NCI-H2081 (cell line): ENCODE results near the gene P3R3URF.
"Not testable (repeated sequence)": the region's sequence is repeated elsewhere in the genome, so short reads cannot be mapped to it uniquely, and the experiment has no call there.

ENCODE experiments used
- DNase-seq, 2 experiments: peaks; one replicate each; lab custom pipeline; 2025; lab: John Stamatoyannopoulos, UW

P3R3URF gene

DNA sequence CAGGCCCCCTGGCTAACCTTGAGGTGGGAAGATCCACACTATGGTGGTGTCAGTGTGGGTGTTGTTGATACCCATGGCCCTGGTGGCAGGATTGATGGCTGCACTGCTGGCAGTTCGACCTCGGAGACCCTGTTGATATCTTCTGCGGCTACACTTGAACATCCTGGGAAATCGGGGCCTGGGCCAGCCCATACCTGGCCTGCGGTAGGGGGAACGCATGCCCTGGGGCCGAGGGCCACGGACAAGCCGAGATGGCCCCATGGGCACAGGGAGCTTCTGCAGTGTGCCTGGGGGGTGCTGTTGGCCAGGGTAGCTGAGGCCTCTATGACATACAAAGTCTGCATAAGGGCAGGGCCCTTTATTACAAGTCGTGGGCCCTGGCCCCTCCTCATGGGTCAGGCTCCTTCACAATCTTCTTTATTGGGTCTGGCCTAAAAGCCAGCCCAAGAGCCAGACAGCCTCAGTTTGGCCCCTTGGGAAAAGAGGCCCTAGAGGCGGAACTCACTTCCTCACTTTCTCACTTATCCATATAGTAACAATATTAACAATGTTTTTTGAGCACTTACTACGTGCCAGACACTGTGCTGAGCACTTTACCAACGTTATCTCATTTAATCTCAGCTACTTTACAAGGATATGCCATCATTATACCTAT, at the start of gene P3R3URF:
TSS of gene P3R3URF (minus strand) at position 278 of the 655 bp plus-strand sequence. CDS start at position 261, 17 bp downstream.
- DNase-seq: no peak

DNA sequence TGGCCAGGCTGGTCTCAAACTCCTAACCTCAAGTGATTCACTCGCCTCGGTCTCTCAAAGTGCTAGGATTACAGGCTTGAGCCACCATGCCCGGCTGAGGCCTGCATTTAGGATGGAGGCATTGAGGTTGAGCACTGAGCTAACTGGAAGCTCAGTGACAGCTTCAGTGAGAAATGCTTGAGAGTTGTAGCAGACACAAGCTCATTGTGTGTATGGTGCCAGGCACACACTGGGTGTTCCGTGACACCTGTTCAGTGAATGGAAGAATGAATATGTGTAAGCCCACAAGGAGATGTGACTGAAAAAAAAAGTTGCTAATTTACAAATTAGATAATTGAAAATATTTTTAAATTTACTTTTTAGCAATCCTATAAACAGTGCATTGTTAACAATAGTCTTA, 48.7 kb upstream of the P3R3URF start:
- no peak for DNase-seq

DNA sequence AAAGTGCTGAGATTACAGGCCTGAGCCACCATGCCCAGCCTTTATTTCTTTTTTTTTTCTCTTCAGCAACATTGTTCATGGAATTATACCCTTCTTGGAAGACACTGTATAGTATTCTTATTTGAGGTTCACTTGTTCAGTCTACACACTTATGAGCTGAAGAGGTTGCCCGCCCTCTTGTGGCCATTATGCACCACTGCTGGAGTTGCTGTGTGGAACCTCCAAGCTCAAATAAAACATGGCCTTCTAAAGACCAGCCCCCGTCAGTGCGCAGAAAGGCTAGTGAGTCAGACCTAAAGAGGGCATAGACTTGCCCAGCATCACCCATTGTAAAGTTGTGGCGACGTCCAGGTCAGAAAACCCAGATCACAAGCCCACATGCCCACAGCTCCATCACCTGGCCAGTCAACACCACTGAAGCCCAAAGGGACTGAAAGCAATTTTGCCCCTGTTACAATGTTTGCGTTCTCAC, 47.2 kb upstream of the P3R3URF start:
- peak; percentile 80 to 82 for DNase-seq

DNA sequence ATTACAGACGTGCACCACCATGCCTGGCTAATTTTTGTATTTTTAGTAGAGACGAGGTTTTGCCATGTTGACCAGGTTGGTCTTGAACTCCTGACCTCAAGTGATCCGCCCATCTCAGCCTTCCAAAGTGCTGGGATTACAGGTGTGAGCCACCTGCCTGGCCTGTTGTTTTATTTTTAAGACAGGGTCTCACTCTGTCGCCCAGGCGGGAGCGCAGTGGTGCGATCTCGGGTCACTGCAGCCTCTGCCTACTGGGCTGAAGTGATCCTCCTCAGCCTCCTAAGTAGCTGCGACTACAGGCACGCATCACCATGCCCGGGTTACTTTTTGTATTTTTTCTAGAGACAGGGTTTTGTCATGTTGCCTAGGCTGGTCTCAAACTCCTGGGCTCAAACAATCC, 46.8 kb upstream of the P3R3URF start:
- not testable (repeated sequence) for DNase-seq

DNA sequence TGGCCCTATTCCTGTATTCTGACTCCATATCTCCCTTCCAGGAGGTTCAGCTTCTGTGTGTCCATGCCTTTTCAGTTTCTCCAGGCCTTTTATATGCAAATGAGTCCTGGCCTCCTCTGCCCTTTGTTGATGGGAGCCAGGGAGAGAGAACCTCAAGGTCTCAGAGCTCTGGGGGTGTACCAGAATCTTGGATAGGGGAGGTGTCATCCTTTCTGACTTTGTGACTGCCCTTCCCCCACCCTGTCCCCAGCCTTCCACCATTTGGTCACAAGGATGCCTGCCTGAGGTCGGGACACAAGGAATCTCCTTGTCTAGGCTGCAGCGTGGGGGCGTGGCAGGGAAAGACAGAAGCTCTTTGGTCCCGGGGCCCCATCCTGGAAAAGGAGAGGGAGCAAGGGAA, 45.5 kb upstream of the P3R3URF start:
- DNase-seq: no peak

DNA sequence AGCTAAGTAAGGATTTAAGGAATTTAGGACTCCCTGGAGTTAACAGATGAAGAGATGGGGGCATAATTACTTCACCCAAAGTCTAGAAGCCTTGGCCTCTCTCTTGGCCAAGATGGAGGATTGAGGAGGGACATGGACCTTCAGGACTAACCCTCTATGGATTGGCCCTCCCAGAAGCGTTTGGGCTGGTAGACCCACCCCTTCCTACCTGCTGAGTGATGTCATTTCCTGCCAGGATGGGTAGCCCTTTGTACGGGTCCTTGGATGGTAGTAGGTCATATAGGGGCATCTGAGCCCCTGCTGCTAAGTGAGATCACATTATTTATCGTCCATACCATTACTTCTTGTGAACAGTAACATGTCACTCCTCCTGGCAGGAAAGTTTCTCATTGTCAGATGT, 44.5 kb upstream of the P3R3URF start:
- no peak for DNase-seq

DNA sequence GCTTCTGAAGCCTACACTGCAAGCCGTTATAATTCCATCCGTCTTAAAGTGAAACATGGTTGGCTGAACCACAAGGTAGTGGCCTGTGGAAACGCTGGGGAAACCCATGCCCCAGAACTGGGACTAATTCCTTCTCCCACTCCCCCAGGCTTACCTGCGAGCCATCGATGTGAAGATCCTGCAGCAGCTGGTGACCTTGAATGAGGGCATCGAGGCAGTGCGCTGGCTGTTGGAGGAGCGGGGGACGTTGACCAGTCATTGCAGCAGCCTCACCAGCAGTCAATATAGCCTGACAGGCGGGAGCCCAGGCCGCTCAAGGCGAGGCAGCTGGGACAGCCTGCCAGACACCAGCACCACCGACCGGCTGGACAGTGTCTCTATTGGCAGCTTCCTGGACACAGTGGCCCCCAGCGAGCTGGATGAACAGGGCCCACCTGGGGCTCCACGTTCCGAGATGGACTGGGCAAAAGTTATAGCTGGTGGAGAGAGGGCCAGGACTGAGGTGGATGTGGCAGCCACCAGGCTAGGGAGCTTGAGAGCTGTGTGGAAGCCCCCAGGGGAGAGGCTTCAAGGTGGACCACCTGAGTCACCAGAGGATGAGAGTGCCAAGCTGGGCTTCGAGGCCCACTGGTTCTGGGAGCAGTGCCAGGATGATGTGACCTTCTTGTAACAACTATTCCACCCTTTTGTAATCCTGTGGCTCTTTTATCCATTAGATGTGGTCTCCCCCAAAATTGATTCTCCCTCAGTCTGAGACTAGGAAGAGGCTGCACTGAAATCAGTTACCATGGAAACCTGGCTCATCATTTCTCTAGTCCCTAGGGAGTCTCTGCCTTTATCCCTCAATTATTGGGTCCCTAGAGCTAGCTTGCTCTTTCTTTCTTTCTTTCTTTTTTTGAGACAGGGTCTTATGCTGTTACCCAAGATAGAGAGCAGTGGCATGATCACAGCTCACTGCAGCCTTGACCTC, 43.5 kb upstream of the P3R3URF start:
- DNase-seq: no peak

DNA sequence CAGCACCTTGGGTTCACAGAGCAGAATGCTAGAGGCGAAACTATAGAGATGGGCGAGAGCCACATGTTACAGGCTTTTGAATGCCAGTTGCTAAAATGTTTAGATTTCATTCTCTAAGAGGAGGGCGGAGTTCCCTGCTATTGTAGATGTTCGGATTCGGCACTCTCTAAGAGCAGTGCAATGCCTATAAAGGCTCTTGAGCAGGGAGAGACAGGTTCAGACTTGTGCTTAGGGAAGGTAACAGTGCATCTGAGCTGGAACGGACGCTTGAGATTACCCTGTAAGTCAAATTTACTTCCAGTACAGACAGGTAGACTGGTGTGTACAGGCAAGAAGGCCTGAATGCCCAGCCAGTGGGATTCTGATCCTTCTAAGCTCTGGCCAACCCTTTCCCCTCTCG, 42.2 kb upstream of the P3R3URF start:
- DNase-seq: no peak

DNA sequence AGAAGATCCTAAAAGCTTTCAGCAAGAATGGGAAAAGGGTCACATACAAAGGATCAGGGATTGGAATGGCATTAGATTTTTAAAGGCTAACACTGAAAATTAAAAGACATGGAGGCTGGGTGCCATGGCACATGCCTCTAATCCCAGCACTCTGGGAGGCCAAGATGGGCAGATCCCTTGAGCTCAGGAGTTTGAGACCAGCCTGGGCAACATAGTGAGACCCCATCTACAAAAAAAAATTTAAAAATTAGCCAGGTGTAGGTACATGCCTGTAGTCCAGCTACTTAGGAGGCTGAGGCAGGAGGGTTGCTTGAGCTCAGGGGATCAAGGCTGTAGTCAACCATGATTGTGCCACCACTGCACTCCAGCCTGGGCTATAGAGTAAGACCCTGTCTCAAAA, 39.2 kb upstream of the P3R3URF start:
- DNase-seq: no peak

DNA sequence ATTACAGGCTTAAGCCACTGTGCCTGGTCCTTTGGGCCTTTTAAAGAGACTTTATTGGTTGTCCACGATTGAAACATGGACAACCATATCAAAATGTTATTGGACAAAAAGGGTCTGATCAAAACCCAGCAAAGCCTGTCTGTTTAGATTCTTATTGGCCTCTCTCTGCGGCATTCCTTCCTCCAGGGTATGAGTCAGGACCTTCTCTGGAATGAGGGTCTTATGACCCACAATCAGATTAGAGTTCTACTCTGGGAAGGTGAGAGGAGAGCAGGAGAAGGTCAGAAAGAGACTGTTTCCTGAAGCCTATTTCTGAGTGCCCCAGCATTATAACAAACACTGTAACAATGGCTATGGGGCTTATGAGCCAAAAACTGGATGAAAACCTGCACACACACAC, 34.8 kb upstream of the P3R3URF start:
- DNase-seq: no peak

DNA sequence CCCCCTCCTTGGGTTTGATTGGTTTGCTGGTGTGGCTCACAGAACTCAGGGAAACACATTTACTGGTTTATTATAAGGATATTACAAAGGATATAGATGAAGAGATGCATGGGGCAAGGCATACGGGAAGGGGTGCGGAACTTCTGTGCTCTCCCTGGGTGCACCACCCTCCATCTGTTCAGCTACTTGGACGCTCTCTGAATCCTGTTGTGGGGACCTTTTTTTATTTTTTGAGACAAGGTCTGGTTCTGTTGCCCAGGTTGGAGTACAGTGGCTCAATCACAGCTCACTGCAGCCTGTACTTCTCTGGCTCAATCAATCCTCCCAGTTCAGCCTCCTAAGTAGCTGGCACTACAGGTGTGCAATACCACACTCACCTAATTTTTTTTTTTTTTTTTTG, 34.3 kb upstream of the P3R3URF start:
- no peak for DNase-seq

DNA sequence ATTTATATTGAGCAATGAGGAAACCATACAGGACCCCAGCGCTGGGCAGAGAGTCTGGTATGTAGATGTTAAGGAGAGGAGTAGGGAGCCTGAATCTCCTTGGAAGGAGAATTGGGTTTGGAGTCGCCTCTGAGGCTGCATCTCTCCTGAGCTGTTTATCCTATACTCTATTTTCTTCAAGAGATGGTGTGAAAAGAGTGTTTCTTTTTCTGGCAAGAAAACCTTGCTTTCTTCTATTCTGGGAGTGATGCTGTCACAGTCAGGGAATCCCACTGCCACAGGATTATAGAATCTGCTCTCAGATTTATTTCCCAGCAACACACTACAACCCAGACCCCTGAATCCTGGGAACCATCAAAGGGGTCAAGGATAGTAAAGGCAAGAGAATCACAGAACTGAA, 30.1 kb upstream of the P3R3URF start:
- no peak for DNase-seq

DNA sequence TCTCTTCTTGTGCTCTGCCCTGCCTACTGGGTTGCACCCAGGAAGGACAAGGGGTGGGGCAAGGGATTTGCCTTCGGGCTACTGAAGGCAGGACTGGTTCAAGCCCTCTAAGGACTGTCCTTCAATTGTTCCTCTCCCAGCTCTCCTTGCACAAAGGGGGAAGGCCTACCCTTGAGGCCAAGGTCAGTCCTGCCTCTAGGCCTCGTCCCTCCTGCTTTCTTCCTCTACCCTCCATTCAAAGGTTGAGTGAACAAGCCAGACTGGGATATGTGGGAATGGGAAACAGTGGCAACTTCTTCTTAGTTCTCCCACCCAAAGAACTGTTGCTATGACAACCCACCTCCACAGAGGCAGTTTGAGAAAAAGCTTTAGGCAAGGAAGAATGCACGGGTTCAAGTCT, 29.5 kb upstream of the P3R3URF start:
- no peak for DNase-seq

DNA sequence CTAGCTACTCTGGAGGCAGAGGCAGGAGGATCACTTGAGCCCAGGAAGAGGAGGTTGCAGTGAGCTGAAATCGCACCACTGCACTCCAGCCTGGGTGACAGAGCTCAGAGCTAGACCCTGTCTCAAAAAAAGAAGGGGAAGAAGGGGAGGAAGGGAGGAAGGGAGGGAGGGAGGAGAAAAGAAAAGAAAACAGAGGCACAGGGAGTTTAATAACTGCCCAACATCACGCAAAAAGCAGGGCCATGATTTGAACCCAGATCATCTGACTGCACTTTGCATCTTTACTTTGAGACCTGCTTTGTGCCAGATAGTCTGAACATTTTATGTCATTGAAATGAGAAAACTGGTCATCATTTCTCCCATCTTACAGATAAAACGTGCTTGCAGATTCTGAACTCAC, 28.9 kb upstream of the P3R3URF start:
- DNase-seq: no peak

DNA sequence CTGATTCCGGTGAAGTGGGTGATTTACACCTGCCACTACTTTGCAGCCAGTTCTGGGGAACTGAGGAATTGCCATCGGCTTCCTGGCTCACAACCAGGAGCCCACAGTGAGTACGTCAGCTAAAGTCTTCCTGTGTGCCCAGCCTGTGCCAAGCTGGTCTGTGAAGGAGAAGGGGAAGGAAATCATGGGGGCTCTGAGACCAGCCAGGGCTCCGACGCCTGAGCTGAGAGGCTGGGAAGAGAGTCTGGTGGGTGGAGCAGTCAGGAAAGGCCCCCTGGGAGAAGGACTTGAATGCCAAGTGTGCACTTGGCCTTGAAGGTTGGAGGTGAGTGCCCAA, 28.1 kb upstream of the P3R3URF start:
- DNase-seq: no peak

DNA sequence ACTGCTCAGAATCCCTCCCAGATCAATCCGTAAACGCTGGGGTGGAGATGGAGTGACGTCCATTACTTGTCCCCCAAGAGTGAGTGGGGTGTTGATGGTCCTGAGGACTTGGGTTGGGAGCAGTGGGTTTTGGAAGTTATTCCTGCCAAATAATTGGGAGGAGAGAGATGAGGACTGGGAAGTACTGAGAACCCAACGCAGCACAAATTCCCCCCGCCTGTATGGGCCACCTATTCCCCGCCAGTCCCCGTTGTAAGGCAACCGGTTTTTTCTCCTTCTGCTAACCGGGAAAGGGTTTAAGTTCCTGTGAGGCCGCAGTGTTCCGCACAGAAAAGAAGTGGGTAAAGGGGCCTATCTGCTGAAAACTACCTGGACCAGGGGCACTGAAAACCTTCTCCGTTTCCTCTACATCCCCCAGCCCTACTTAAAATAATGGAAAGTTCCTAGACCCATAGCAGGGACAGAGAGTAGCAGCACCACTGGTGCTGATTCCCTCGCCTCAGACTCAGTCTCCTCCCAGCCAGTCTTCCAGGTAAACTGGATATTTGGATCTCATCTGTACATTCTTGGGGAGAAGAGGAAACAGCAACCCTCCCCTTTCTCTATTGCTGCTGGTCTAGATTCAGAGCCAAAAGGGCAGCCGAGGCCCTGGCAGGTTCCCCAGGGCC, 27.6 kb upstream of the P3R3URF start:
- DNase-seq: no peak

DNA sequence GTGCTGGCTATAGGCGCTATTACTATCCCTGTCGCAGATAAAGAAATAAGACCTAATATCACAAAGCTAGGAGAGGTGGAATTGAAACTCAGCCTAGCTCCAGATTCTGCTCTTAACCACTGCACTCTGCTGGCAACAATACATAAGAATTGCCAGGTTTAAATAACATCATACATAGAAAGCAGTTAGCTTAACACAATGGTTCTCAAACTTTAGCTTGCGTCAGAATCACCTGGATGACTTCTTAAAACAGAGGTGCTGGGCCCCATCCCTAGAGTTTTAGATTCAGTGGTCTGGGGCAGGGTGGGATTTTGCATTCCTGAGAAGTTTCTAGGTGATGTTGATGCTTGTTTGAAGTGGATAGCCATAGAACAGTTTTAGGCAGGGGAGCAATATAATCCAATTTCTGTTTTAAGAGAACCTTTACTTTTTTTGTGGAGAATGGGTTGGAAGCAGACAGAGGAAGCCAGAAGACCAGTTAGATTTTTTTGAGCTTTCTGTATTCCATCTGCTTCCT, 23.0 kb upstream of the P3R3URF start:
- DNase-seq: no peak

DNA sequence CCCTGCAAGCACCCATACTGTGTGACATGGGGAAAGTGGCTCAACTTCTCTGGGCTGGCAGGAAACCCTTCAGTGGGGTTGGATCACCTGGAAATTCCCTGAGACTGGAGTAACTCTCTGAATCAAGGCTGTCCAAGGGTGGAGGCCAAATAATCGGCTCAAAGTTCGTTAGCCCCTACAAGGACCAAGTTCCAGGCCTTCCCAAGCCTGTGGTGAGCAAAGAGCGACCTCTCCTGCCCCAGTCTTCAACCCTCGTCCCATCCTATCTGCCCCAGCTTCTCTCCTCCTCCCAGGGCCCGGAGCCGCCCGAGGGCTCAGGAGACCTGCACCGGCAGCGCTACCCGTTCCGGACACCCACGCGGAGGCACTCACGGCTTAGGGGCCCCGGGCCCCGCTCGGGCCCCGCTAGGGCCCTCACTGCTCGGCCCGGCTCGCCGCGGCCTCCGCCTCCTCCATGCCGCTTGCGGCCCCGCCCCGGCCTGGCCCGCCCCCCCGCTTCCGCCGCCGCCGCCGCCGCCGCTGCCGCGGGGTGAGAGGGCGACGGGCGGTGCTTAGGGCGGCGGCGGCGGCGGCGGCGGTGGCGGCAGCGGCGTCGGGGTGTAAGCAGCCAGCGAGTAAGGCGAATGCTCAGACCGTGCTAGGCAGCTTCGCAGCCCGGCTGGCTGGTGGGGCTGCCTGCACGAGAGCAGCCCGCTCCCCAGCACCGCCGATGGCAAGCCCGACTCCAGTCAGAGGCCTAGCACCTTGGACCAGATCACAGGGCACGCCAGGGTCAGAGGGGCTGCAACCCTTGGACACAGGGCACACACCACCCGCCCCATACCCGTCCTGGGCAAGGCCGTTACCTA, 21.9 kb upstream of the P3R3URF start, which contains the start of gene POMGNT1:
TSS of gene POMGNT1 (minus strand) at position 471 of the 848 bp plus-strand sequence. CDS start 613 bp downstream, outside the sequence.
- DNase-seq: peak; percentile 57 to 66

DNA sequence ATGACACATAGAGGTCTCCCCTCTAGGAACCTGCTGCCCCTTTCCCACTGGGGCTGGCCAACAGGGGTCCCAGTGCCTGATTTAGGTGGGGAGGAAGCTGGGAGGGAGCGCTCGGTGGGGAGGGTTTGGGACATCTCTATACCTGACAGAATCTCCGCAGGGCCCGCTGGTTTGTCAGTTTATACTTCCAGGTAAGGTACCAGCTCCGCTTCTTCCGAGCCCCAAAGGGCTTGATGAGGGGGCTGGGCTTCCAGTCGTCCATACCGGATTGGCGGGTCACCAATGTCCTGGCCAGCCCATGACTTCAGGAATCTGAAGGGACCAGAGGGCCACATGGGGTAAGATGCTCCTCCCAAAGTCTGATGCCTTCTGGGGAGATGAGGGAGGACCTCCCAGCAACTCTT, 21.3 kb upstream of the P3R3URF start:
- DNase-seq: no peak

DNA sequence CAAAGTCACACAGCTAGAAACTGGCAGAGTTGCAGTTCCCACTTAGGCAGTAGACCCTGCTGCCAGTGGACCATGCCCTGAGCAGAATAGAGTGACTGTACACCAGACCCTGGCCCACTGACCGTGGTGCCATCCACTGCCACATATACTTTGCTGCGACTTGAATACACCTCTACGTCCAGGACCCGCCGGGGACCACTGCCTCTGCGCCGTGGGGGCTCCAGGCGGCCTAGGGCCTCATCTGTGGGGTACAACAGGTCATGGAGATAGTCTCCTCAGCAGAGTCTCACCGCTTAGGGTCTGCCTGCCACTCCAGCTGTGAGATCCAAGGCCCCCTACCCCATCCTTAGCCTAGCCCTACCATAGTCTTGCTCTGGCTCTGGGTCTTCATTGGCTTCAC, 20.3 kb upstream of the P3R3URF start:
- DNase-seq: no peak

DNA sequence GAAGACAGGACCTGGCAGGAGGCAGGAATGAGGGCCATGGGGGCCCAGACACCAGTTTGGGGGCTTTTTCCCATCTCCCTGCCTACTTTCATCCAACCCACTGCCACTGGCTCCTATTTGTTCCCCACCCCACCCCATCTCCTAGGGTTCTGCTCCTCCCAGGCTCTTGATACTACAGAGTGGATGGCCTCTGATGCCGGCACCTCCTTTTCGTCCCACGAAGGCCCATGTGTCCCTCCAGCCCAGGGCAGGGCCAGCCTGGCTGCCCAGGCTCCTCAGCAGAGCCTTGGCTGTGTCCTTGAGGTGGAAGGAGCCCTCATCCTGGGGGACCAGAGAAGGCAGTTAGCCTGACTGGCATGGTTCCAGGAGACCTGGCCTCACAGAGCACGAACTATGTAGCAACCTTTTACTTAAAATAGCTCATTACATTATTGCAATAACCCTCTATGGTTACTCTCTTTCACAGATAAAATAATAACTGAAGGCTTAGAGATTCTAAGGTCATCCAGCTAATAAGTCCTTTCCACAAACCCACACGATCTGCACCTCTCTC, 18.4 kb upstream of the P3R3URF start:
- DNase-seq: no peak
